ENCODE measurements around the gene CPSF4L.

DNA sequence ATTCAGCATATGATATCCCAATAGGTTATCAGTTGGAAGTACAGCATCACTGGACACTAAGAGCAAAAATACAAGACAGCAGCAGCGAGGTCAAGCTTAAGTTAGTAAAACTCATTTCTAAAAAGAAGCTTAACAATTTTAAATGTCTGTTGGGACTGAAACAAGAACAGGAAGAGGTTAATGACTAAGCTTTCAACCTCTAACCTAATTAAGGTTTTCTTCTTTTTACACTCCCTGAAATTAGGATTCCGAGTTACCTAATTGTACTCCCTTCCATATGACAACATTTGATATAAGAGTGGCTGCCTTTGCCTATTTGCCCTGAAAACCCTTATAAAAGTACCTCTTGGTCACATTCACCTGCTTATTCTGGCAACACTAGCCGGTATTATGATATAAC is 34.3 kb downstream of the CPSF4L start:
- TF ChIP-seq, protein P1, sequence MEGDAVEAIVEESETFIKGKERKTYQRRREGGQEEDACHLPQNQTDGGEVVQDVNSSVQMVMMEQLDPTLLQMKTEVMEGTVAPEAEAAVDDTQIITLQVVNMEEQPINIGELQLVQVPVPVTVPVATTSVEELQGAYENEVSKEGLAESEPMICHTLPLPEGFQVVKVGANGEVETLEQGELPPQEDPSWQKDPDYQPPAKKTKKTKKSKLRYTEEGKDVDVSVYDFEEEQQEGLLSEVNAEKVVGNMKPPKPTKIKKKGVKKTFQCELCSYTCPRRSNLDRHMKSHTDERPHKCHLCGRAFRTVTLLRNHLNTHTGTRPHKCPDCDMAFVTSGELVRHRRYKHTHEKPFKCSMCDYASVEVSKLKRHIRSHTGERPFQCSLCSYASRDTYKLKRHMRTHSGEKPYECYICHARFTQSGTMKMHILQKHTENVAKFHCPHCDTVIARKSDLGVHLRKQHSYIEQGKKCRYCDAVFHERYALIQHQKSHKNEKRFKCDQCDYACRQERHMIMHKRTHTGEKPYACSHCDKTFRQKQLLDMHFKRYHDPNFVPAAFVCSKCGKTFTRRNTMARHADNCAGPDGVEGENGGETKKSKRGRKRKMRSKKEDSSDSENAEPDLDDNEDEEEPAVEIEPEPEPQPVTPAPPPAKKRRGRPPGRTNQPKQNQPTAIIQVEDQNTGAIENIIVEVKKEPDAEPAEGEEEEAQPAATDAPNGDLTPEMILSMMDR (IDR thresholded peaks at IDR 0.05; ENCODE audit: poor library complexity) = no peak
- no peak for TF ChIP-seq EZH2 (IDR thresholded peaks at IDR 0.05; ENCODE audit: borderline replicate concordance)
